ENCODE results near the gene OR9Q2. TPM values are rescaled to one million over a fixed set of nuclear protein-coding genes. Genes with fewer than 3 reads are reported as not detected.

OR9Q2 gene
- total and polyA plus RNA-seq, 2 of the 8 experiments (the other 6 are each of a cell fraction or from before 2014, with no cell fraction given), result not detected

DNA sequence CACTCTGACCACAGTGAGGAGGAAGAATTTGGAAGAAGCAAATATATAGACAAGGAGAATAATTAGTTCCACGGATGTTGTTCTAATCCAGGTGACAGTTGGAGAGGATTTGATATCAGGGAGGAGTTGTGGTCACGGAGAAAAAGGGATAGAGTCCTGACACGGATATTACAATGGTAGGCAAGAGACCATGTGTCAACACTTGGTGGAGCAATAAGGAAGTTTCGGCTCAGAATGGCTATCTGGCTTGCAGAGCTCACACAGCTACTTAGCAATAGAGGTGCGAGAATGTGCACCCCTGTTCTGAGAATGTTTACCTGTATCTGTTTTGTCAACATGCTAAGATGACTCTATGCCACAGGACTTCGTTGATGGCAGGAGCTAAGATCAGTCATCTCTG lies 10.4 kb upstream of the OR9Q2 start:
- Histone ChIP-seq H3K36me3 (ENCODE audit: control insufficient read depth in 2 of 4, insufficient read depth in 4 of 4, low read length in 3 of 4) (no peaks in the 10 kb centered on the region; a peak in 1 of 8 replicates), H4K20me1 (replicated peaks in 1 of 2; ENCODE audit: control insufficient read depth in 1 of 2, insufficient read depth in 2 of 2, low read length in 2 of 2) (no peaks in the 10 kb centered on the region), H3K14ac (ENCODE audit: insufficient read length) (no peak overlapping the region), H4K91ac (replicated peaks; ENCODE audit: insufficient read length, low read length) (no peak overlapping the region), H3K4me2 (ENCODE audit: insufficient read depth in 1 of 2, low read depth in 2 of 2, low read length in 2 of 2) (no peak overlapping the region), H3K18ac (ENCODE audit: extremely low read depth, low read length) (no peak overlapping the region), H3K27ac (ENCODE audit: low read depth, low read length) (no peak overlapping the region), H2BK15ac (ENCODE audit: low read length) (no peak overlapping the region), H3K27me3 (replicated peaks in 1 of 4; ENCODE audit: control insufficient read depth in 3 of 4, extremely low read depth in 1 of 4, insufficient read depth in 3 of 4, low read length in 3 of 4) (no peaks in the 10 kb centered on the region), H3K79me1 (ENCODE audit: low read depth, low read length) (no peaks in the 10 kb centered on the region), H4K8ac (ENCODE audit: extremely low read depth, insufficient read depth, low read length) (no peak overlapping the region), H2BK20ac (ENCODE audit: low read length) (no peak overlapping the region), H3K23ac (ENCODE audit: insufficient read length) (no peak overlapping the region), H3K4me3 (ENCODE audit: extremely low read depth in 1 of 4, insufficient read depth in 2 of 4, low read depth in 3 of 4, low read length in 4 of 4) (no peak overlapping the region), H3K23me2 (ENCODE audit: low read depth, low read length) (no peaks in the 10 kb centered on the region), H2BK12ac (ENCODE audit: low read depth, low read length) (no peak overlapping the region), H3K9ac (replicated peaks in 1 of 4; ENCODE audit: extremely low read depth in 1 of 4, low read depth in 3 of 4, low read length in 3 of 4) (no peak overlapping the region), H2BK120ac (replicated peaks; ENCODE audit: low read depth, low read length) (no peak overlapping the region), H2BK5ac (ENCODE audit: low read depth, low read length) (no peak overlapping the region), H4K5ac (ENCODE audit: insufficient read length, low read depth, low read length) (no peak overlapping the region), H3K9me3 (ENCODE audit: insufficient read depth in 2 of 2, low read depth in 1 of 2, low read length in 1 of 2) (peaks cover 0 to 16% of the 10 kb centered on the region in 2 experiments; a peak in 1 of 4 replicates), H2AK5ac (ENCODE audit: low read depth, low read length) (no peak overlapping the region), H2AFZ (ENCODE audit: low read length) (no peak overlapping the region), H3K79me2 (ENCODE audit: control insufficient read depth in 1 of 2, insufficient read depth in 2 of 2, low read length in 2 of 2) (no peaks in the 10 kb centered on the region), H3K4ac (replicated peaks; ENCODE audit: insufficient read length, low read depth, low read length) (no peak overlapping the region), H3K56ac (replicated peaks; ENCODE audit: insufficient read length, low read depth, low read length) (no peak overlapping the region), H3K4me1 (replicated peaks in 1 of 4; ENCODE audit: control insufficient read depth in 3 of 4, insufficient read depth in 4 of 4, low read length in 3 of 4) (no peaks in the 10 kb centered on the region)
- ChIA-PET CTCF (ENCODE audit: partially characterized antibody) (no interaction called here), POLR2A (ENCODE audit: partially characterized antibody) (no interaction called here)
- no peak for DNase-seq (ENCODE audit: low read depth in 1 of 2, low spot score in 2 of 2)
- 74% methylated on average over 6 of the region's 6 CpGs; no CpG with 5 or more reads in 1 of the 2 experiments for WGBS, 2 experiments (ENCODE audit: extremely low coverage in 1 of 2, insufficient coverage in 1 of 2, insufficient read length in 1 of 2, insufficient replicate concordance in 2 of 2, low coverage in 1 of 2, low lambda C conversion rate in 2 of 2, missing lambda C conversion rate in 1 of 2)
- FAIRE-seq, result no peak
- no peak for TF ChIP-seq SIN3A (conservative IDR thresholded peaks at IDR 0.05 in 1 of 2, IDR thresholded peaks at IDR 0.05 in 1 of 2; ENCODE audit: low read depth in 1 of 2, low read length in 2 of 2)
- TF ChIP-seq SAP30 (IDR thresholded peaks at IDR 0.05; ENCODE audit: insufficient read depth, insufficient replicate concordance, low read length), result no peak
- no peak for TF ChIP-seq EP300 (IDR thresholded peaks at IDR 0.05; ENCODE audit: borderline replicate concordance in 1 of 2, low read depth in 2 of 2, low read length in 2 of 2)
- TF ChIP-seq EGR1 (IDR thresholded peaks at IDR 0.05; ENCODE audit: borderline replicate concordance, low read depth, low read length), result no peak
- TF ChIP-seq NRF1 (IDR thresholded peaks at IDR 0.05; ENCODE audit: low read depth, low read length), result no peak
- no peak for TF ChIP-seq SP1 (IDR thresholded peaks at IDR 0.05; ENCODE audit: low read depth, low read length)
- TF ChIP-seq RAD21 (IDR thresholded peaks at IDR 0.05 in 1 of 2, conservative IDR thresholded peaks at IDR 0.05 in 1 of 2; ENCODE audit: low read depth in 2 of 2, low read length in 2 of 2), result no peak
- TF ChIP-seq RXRA (IDR thresholded peaks at IDR 0.05; ENCODE audit: insufficient read depth, low read depth, low read length), result no peak
- TF ChIP-seq ASH2L (IDR thresholded peaks at IDR 0.05; ENCODE audit: low read length), result no peak
- no peak for TF ChIP-seq CHD2 (IDR thresholded peaks at IDR 0.05; ENCODE audit: low read length)
- no peak for TF ChIP-seq MAFK (IDR thresholded peaks at IDR 0.05; ENCODE audit: low read depth, low read length)
- TF ChIP-seq FOSL1 (IDR thresholded peaks at IDR 0.05; ENCODE audit: insufficient read depth, low read depth, low read length), result no peak
- TF ChIP-seq NANOG (IDR thresholded peaks at IDR 0.05; ENCODE audit: insufficient read depth, low read depth, low read length, poor library complexity, severe bottlenecking), result no peak
- no peak for TF ChIP-seq KDM1A (IDR thresholded peaks at IDR 0.05; ENCODE audit: borderline replicate concordance, low read length)
